PC-9 (cell line): ENCODE data around the gene SDHC. TPM values are rescaled to one million over a fixed set of nuclear protein-coding genes. Genes with fewer than 3 reads are reported as not detected.

Experiments
- BruUV-seq: library from RNA; stranded (reverse); fragments of 400-500 nt; replicated peaks from 2 replicates; lab custom pipeline; 2021; lab: Mats Ljungman, UMichigan
- CTCF ChIA-PET: fragments of 300-600 bp; sonication (Branson Sonifier 250); formaldehyde crosslinking; loops from one replicate; lab custom pipeline; 2022; ENCODE audit warnings: antibody characterized with exemption; lab: Charles Lee
- POLR2A ChIA-PET: fragments of 300-600 bp; sonication (Branson Sonifier 250); formaldehyde crosslinking; loops from one replicate; lab custom pipeline; 2022; ENCODE audit warnings: antibody characterized with exemption; ENCODE audit not compliant: unreplicated experiment; lab: Charles Lee
- DNase-seq, 2 experiments: peaks; one replicate each; pipeline versions ENCODE4 v3.0.0 to v3.0.0-alpha.2; 2015 to 2022; ENCODE audit warnings: mixed read lengths in 1 of 2
- H2AFZ ChIP-seq: fragments of 200-600 bp; sonication (generic); 2 replicates; pipeline ENCODE4 v1.8.1; 2017; ENCODE audit warnings: antibody characterized with exemption
- H3F3A ChIP-seq: fragments of 200-600 bp; sonication (generic); 2 replicates; pipeline ENCODE4 v1.8.1; 2017; ENCODE audit warnings: antibody characterized with exemption, mild to moderate bottlenecking, low read depth; ENCODE audit not compliant: insufficient read depth
- H3K27ac ChIP-seq: fragments of 200-600 bp; sonication (generic); 2 replicates; pipeline ENCODE4 v1.6.1; 2016; ENCODE audit warnings: mixed run types
- H3K27me3 ChIP-seq: fragments of 200-600 bp; sonication (generic); 2 replicates; pipeline ENCODE4 v1.6.1; 2016; ENCODE audit warnings: low read depth, mixed run types; ENCODE audit not compliant: insufficient read depth
- H3K36me3 ChIP-seq: fragments of 200-600 bp; sonication (generic); 2 replicates; pipeline ENCODE4 v1.6.1; 2016; ENCODE audit warnings: low read depth, mixed run types
- H3K4me1 ChIP-seq: fragments of 200-600 bp; sonication (generic); replicated peaks from 2 replicates; pipeline ENCODE4 v1.6.1; 2016; ENCODE audit warnings: mixed run types; ENCODE audit not compliant: insufficient read depth
- H3K4me2 ChIP-seq: fragments of 200-600 bp; sonication (generic); 2 replicates; pipeline ENCODE4 v1.6.1; 2017; ENCODE audit warnings: mixed run types
- H3K4me3 ChIP-seq: fragments of 200-600 bp; sonication (generic); 2 replicates; pipeline ENCODE4 v1.6.1; 2016; ENCODE audit warnings: mixed run types
- H3K79me2 ChIP-seq: fragments of 200-600 bp; sonication (generic); 2 replicates; pipeline ENCODE4 v1.6.1; 2017; ENCODE audit warnings: low read depth, mixed run types
- H3K9me2 ChIP-seq: fragments of 200-600 bp; sonication (generic); 2 replicates; pipeline ENCODE4 v1.8.1; 2017; ENCODE audit warnings: mild to moderate bottlenecking; ENCODE audit not compliant: insufficient read depth
- H3K9me3 ChIP-seq: fragments of 200-600 bp; sonication (generic); 2 replicates; pipeline ENCODE4 v1.8.1; 2016; ENCODE audit warnings: low read depth; ENCODE audit not compliant: insufficient read depth
- H4K20me1 ChIP-seq: fragments of 200-600 bp; sonication (generic); 2 replicates; pipeline ENCODE4 v1.8.1; 2017; ENCODE audit not compliant: insufficient read depth
- CTCF ChIP-seq: fragments of 200-600 bp; sonication (generic); conservative IDR thresholded peaks from 2 replicates; pipeline ENCODE4 v1.6.1; 2017; ENCODE audit warnings: mixed run types, antibody characterized with exemption, mild to moderate bottlenecking, moderate library complexity
- EZH2 ChIP-seq: fragments of 200-600 bp; sonication (generic); IDR thresholded peaks from 2 replicates; pipeline ENCODE4 v1.8.0; 2017; ENCODE audit warnings: antibody characterized with exemption, low read depth
- intact Hi-C: fragments of 100-400 bp; cut with micrococcal nuclease; formaldehyde crosslinking; loops from one replicate; pipeline ENCODE4 v1.10.0; 2022; ENCODE audit not compliant: unreplicated experiment
- total RNA-seq: library from RNA; stranded (reverse); gene quantifications from 2 replicates; pipeline ENCODE4 v1.2.3, GENCODE V29; 2021

The SDHC gene
- total RNA-seq, 1 experiment from 2014 or later: 215 TPM

- Histone ChIP-seq H3K9me3 (no peaks in the 10 kb centered on the region), H4K20me1 (no peaks in the 10 kb centered on the region), H3K27ac (no peak overlapping the region), H3K79me2 (no peaks in the 10 kb centered on the region), H3K9me2 (no peaks in the 10 kb centered on the region), H3K4me1 (no peaks in the 10 kb centered on the region), H3K27me3 (peaks cover 7% of the 10 kb centered on the region; the same call in 1 of the 2 replicates), H2AFZ (no peak overlapping the region), H3K4me2 (no peak overlapping the region), H3K4me3 (no peak overlapping the region), H3K36me3 (no peaks in the 10 kb centered on the region), H3F3A (no peaks in the 10 kb centered on the region)
- BruUV-seq: no TSS peak
- DNase-seq: no peak
- CTCF ChIA-PET: no interaction called here
- intact Hi-C loops: no loop called here
- no peak for TF ChIP-seq CTCF
- no peak for TF ChIP-seq EZH2
- POLR2A ChIA-PET: no interaction called here
These were observed 39.3 kb upstream of the SDHC start for GRCh38 chr1:161274874-161275273.

DNA sequence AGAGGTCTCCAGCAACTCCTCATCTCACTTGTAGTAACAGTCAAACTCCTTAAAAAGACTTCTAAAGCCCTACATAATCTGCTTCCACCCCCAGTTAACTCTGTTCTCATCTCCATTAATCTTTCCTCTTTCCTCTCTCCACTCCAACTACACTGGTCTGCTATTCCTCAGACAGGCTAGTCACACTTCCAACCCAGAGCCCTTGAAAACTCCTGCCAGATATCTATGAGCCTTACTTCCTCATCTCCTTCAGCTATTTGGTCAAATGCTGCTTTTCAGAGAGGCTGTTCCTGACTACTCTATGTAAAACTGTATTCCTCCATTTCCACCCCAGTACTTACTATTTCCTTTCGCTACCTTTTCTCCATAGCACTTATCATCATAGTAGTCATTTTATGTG is 31.2 kb upstream of the SDHC start:
- no peaks in the 10 kb centered on the region for H4K20me1 ChIP-seq
- H3K79me2 ChIP-seq: no peaks in the 10 kb centered on the region
- peaks cover 55% of the 10 kb centered on the region for H3K27me3 ChIP-seq
- H3K4me3 ChIP-seq: no peak overlapping the region
- ChIA-PET POLR2A (no interaction called here), CTCF (no interaction called here)
- no peaks in the 10 kb centered on the region for H3K4me1 ChIP-seq
- intact Hi-C loops: no loop called here
- H3K27ac ChIP-seq: no peak overlapping the region
- H3K9me3 ChIP-seq: no peaks in the 10 kb centered on the region
- H3K4me2 ChIP-seq: no peak overlapping the region
- H3F3A ChIP-seq: no peaks in the 10 kb centered on the region
- TF ChIP-seq EZH2: no peak
- no peak for TF ChIP-seq CTCF
- H3K9me2 ChIP-seq: no peaks in the 10 kb centered on the region
- no TSS peak for BruUV-seq
- H2AFZ ChIP-seq: no peak overlapping the region
- H3K36me3 ChIP-seq: no peaks in the 10 kb centered on the region
- no peak for DNase-seq

DNA sequence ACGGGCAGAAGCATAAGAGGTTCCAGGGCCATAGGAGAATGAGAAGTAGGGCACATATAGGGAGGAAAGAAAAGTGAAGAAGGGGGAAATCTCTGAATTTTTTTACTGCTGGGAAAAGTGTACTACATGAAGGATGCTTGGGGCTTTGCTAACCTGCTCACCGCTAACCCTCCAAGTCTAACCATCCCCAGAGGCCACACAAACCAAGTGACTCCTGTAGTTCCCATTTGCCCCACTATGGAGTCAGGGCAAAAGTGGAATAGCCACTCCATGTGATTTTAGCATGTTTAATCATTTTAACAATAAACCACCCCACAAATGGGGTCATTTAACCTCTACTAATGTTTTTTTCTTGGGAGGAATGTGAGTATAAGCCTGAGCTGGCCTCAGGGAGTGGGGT is 29.1 kb upstream of the SDHC start:
- CTCF ChIA-PET: no interaction called here
- H3F3A ChIP-seq: no peaks in the 10 kb centered on the region
- POLR2A ChIA-PET: no interaction called here

More for the DNA sequence above, 29.1 kb upstream of the SDHC start:
- DNase-seq: no peak
- intact Hi-C loops: no loop called here
- Histone ChIP-seq H3K4me2 (no peak overlapping the region), H3K9me2 (no peaks in the 10 kb centered on the region), H2AFZ (no peak overlapping the region), H3K27me3 (peaks cover 48% of the 10 kb centered on the region), H3K27ac (no peak overlapping the region), H3K79me2 (no peaks in the 10 kb centered on the region), H3K4me3 (no peak overlapping the region), H4K20me1 (no peaks in the 10 kb centered on the region), H3K9me3 (no peaks in the 10 kb centered on the region), H3K36me3 (no peaks in the 10 kb centered on the region), H3K4me1 (no peaks in the 10 kb centered on the region)
- BruUV-seq: no TSS peak
- no peak for TF ChIP-seq EZH2
- TF ChIP-seq CTCF: no peak
